OCI-LY3 (cell line): Measurements from ENCODE around the gene C16orf86.

ENCODE experiments used
- CTCF ChIP-seq: fragments of 200-600, 300-600 bp; sonication (generic); IDR thresholded peaks from 2 replicates; pipeline ENCODE4 v1.5.1; 2014; ENCODE audit warnings: antibody characterized with exemption, low read length, low read depth
- EZH2phosphoT487 ChIP-seq: fragments of 200-600 bp; shearing (Covaris generic); IDR thresholded peaks from 2 replicates; pipeline ENCODE4 v1.6.1; 2018; ENCODE audit warnings: antibody characterized with exemption, mixed run types, low read depth

GRCh38 chr16:67685388-67686112 lies 18.9 kb downstream of the C16orf86 start:
- no peak for TF ChIP-seq CTCF
- TF ChIP-seq EZH2phosphoT487, result no peak
